ENCODE measurements around the gene RNF31.

Gene RNF31

DNA sequence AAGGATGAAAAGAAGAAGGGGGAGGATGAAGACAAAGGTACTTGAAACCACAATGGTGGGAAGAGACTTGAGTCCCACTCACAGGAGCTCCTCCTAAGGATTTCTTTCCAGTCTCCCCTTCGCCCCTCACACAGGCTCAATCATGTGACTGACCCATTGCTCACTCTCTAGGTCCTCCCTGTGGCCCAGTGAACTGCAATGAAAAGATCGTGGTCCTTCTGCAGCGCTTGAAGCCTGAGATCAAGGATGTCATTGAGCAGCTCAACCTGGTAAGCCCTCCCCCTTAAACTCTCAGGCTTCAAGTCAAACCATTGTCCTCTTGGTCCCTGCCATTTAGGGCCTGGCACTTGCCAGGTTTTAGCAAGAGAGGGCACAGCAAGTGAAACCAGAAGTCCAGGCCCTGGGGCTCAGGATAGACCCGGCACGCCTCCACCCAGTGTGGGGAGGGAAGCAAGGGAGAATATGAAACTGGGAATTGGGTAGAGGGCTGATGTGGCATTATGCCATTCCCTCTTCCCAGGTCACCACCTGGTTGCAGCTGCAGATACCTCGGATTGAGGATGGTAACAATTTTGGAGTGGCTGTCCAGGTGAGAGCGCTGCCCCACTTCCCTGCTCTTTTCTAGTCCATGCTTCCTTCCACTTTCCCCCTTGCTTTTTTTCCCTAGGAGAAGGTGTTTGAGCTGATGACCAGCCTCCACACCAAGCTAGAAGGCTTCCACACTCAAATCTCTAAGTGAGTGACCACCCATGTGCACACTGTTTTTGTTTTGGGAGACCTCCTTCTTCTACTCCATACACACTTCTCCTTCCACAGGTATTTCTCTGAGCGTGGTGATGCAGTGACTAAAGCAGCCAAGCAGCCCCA, 9.5 kb upstream of the RNF31 start:
- no peak overlapping the region for H3K4me3 ChIP-seq (ENCODE audit: low read depth, low read length, poor library complexity, severe bottlenecking)

DNA sequence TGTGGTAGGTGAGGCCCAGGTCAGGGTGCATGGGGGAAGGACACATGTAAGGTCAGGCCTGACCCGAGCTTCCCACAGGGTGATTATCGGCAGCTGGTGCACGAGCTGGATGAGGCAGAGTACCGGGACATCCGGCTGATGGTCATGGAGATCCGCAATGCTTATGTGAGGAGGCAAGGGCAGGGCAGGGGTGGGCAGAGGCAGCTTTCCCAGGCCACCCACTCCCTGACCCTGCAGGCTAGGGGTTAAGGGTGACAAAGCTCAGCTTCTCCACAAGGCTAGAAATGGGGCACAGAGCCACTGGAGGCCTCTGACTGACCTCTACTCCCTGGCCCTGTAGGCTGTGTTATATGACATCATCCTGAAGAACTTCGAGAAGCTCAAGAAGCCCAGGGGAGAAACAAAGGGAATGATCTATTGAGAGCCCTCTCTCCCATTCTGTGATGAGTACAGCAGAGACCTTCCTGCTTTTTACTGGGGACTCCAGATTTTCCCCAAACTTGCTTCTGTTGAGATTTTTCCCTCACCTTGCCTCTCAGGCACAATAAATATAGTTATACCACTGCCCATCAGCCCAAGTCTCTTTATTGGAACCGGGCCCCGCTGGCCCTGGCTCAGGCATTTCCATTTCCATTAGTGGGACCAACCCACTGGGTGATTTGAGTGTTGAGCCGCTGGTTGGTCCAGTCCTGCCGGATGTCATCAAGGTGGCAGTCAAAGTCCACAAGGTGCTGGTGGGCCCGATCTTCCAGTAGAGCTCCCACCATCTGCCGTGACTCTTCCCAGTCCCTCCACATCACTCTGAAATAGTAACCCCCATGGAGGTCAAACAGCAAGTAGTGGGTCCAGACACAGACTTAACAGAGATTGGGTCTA, 8.7 kb upstream of the RNF31 start:
- Histone ChIP-seq H3K27ac (ENCODE audit: low read depth, low read length, poor library complexity, severe bottlenecking) (no peak overlapping the region), H3K9ac (ENCODE audit: low read length) (no peak overlapping the region), H3K9me3 (ENCODE audit: low read length) (no peaks in the 10 kb centered on the region), H2AFZ (ENCODE audit: low read length) (no peak overlapping the region), H3K27me3 (ENCODE audit: insufficient read depth, low read length) (no peaks in the 10 kb centered on the region), H3K79me2 (ENCODE audit: insufficient read depth, low read length) (peaks cover 14% of the 10 kb centered on the region), H3K36me3 (ENCODE audit: insufficient read depth, low read length) (peaks cover 39% of the 10 kb centered on the region), H3K9me2 (ENCODE audit: low read depth, low read length) (no peaks in the 10 kb centered on the region), H4K20me1 (ENCODE audit: insufficient read depth, low read length) (no peaks in the 10 kb centered on the region), H3K4me3 (ENCODE audit: low read depth, low read length, poor library complexity, severe bottlenecking) (no peak overlapping the region), H3F3A (ENCODE audit: insufficient read depth, low read length) (no peaks in the 10 kb centered on the region), H3K4me1 (ENCODE audit: insufficient read depth, low read length, severe bottlenecking) (peaks cover 37% of the 10 kb centered on the region), H3K4me2 (ENCODE audit: low read length) (peak overlapping the region; percentile 75; the same call in 1 of the 2 replicates)
- TF ChIP-seq, protein P1, sequence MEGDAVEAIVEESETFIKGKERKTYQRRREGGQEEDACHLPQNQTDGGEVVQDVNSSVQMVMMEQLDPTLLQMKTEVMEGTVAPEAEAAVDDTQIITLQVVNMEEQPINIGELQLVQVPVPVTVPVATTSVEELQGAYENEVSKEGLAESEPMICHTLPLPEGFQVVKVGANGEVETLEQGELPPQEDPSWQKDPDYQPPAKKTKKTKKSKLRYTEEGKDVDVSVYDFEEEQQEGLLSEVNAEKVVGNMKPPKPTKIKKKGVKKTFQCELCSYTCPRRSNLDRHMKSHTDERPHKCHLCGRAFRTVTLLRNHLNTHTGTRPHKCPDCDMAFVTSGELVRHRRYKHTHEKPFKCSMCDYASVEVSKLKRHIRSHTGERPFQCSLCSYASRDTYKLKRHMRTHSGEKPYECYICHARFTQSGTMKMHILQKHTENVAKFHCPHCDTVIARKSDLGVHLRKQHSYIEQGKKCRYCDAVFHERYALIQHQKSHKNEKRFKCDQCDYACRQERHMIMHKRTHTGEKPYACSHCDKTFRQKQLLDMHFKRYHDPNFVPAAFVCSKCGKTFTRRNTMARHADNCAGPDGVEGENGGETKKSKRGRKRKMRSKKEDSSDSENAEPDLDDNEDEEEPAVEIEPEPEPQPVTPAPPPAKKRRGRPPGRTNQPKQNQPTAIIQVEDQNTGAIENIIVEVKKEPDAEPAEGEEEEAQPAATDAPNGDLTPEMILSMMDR (IDR thresholded peaks at IDR 0.05; ENCODE audit: low read length): no peak
- no peak for TF ChIP-seq EZH2 (IDR thresholded peaks at IDR 0.05; ENCODE audit: borderline replicate concordance, low read length)

More for the DNA sequence above, 9.5 kb upstream of the RNF31 start:
- H3K4me1 ChIP-seq (ENCODE audit: insufficient read depth, low read length, severe bottlenecking): peaks cover 38% of the 10 kb centered on the region
- peak overlapping the region; percentile 48 for H3K27ac ChIP-seq (ENCODE audit: low read depth, low read length, poor library complexity, severe bottlenecking)
- H3K27me3 ChIP-seq (ENCODE audit: insufficient read depth, low read length): no peaks in the 10 kb centered on the region
- no peaks in the 10 kb centered on the region for H3F3A ChIP-seq (ENCODE audit: insufficient read depth, low read length)
- H3K9me2 ChIP-seq (ENCODE audit: low read depth, low read length): no peaks in the 10 kb centered on the region
- TF ChIP-seq, protein P1 (IDR thresholded peaks at IDR 0.05; ENCODE audit: low read length): no peak
- no peak for TF ChIP-seq EZH2 (IDR thresholded peaks at IDR 0.05; ENCODE audit: borderline replicate concordance, low read length)
- H3K36me3 ChIP-seq (ENCODE audit: insufficient read depth, low read length): peaks cover 31% of the 10 kb centered on the region
- H2AFZ ChIP-seq (ENCODE audit: low read length): no peak overlapping the region
- peak overlapping the region; percentile 78; the same call in 1 of the 2 replicates for H3K4me2 ChIP-seq (ENCODE audit: low read length)
- H4K20me1 ChIP-seq (ENCODE audit: insufficient read depth, low read length): no peaks in the 10 kb centered on the region
- H3K79me2 ChIP-seq (ENCODE audit: insufficient read depth, low read length): peaks cover 14% of the 10 kb centered on the region
- H3K9me3 ChIP-seq (ENCODE audit: low read length): no peaks in the 10 kb centered on the region
- H3K9ac ChIP-seq (ENCODE audit: low read length): no peak overlapping the region; the same call in 1 of the 2 replicates

DNA sequence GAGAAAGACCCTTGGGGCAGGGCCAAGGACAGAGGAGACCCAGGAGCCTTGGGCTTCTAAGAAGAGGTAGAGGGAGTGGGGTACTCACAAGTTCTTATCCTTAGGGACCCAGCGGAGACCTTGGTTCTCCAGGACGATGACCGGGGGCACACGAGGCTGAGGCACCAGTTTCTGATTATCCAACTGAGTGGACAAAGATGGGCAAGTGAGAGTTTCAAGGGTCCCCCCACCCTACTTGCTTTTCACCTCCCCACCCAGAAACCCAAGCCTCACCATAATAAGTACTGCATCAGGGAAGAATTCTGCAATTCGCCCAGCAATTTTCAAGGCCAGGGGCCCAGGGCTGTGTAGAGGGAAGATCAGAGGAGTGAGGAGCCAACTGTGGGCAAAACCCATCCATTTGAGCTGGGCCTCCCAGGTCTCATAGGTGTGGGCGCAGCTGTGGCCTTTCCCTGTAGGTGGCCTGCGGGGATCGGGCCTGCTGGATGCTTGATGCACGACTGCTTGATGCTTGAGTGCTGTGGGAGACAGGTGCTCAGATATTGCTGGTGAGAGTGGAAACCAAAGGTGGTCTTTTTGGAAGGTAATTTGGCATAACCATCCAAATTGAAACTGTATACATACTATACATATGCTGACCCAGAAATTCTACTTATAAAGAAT, 7.9 kb upstream of the RNF31 start:
- H3K4me2 ChIP-seq (ENCODE audit: low read length): peak overlapping the region; percentile 75

More for the DNA sequence above, 7.9 kb upstream of the RNF31 start:
- no peaks in the 10 kb centered on the region for H3K27me3 ChIP-seq (ENCODE audit: insufficient read depth, low read length)
- no peaks in the 10 kb centered on the region for H3F3A ChIP-seq (ENCODE audit: insufficient read depth, low read length)
- TF ChIP-seq, protein P1 (IDR thresholded peaks at IDR 0.05; ENCODE audit: low read length): no peak
- no peak for TF ChIP-seq EZH2 (IDR thresholded peaks at IDR 0.05; ENCODE audit: borderline replicate concordance, low read length)
- peaks cover 14% of the 10 kb centered on the region for H3K79me2 ChIP-seq (ENCODE audit: insufficient read depth, low read length)
- peak overlapping the region; percentile 78 for H3K4me3 ChIP-seq (ENCODE audit: low read depth, low read length, poor library complexity, severe bottlenecking)
- peaks cover 37% of the 10 kb centered on the region for H3K4me1 ChIP-seq (ENCODE audit: insufficient read depth, low read length, severe bottlenecking)
- H2AFZ ChIP-seq (ENCODE audit: low read length): no peak overlapping the region
- peaks cover 47% of the 10 kb centered on the region for H3K36me3 ChIP-seq (ENCODE audit: insufficient read depth, low read length)
- no peaks in the 10 kb centered on the region for H3K9me3 ChIP-seq (ENCODE audit: low read length)
- H3K27ac ChIP-seq (ENCODE audit: low read depth, low read length, poor library complexity, severe bottlenecking): peak overlapping the region; percentile 24
- H4K20me1 ChIP-seq (ENCODE audit: insufficient read depth, low read length): no peaks in the 10 kb centered on the region
- peak overlapping the region; percentile 83 for H3K9ac ChIP-seq (ENCODE audit: low read length)
- H3K9me2 ChIP-seq (ENCODE audit: low read depth, low read length): no peaks in the 10 kb centered on the region
